AG09319 (cell line): ENCODE data around the gene CDC42BPA.

ENCODE experiments used
- DNase-seq: peaks from one replicate; pipeline ENCODE4 v3.0.0-alpha.2; 2010; ENCODE audit warnings: low read depth; ENCODE audit errors: extremely low read depth
- CTCF ChIP-seq: IDR thresholded peaks from 2 replicates; pipeline ENCODE4 v1.5.1; 2011; ENCODE audit warnings: low read depth, mild to moderate bottlenecking, inconsistent platforms, low read length, moderate library complexity

The CDC42BPA gene

GRCh38 chr1:227318016-227318852, at the start of gene CDC42BPA:
Gene CDC42BPA, minus strand, starts transcription at chr1:227318492. Its CDS starts 1,310 bp downstream, at chr1:227317182.
- TF ChIP-seq CTCF: no peak
- peak; percentile 71 for DNase-seq

- no peak for DNase-seq
- no peak for TF ChIP-seq CTCF
Observed at GRCh38 chr1:227368009-227368408, 49.7 kb upstream of the CDC42BPA start.

GRCh38 chr1:227365473-227366431, 47.5 kb upstream of the CDC42BPA start:
- no peak for TF ChIP-seq CTCF
- no peak for DNase-seq

- no peak for TF ChIP-seq CTCF
Observed at GRCh38 chr1:227364657-227365056, 46.4 kb upstream of the CDC42BPA start.

GRCh38 chr1:227363825-227364224, 45.5 kb upstream of the CDC42BPA start:
- no peak for TF ChIP-seq CTCF

More at GRCh38 chr1:227364657-227365056, 46.4 kb upstream of the CDC42BPA start:
- DNase-seq: no peak

GRCh38 chr1:227362039-227362438, 43.7 kb upstream of the CDC42BPA start:
- no peak for DNase-seq
- TF ChIP-seq CTCF: no peak

More at GRCh38 chr1:227363825-227364224, 45.5 kb upstream of the CDC42BPA start:
- no peak for DNase-seq
